Measurements from ENCODE around the gene SYP. TPM values are rescaled to one million over a fixed set of nuclear protein-coding genes. Genes with fewer than 3 reads are reported as not detected.

SYP gene
- total and polyA plus RNA-seq, 2 donors (not counting 1 experiment from before 2014, with no cell fraction given): 1.2 to 1.6 TPM

DNA sequence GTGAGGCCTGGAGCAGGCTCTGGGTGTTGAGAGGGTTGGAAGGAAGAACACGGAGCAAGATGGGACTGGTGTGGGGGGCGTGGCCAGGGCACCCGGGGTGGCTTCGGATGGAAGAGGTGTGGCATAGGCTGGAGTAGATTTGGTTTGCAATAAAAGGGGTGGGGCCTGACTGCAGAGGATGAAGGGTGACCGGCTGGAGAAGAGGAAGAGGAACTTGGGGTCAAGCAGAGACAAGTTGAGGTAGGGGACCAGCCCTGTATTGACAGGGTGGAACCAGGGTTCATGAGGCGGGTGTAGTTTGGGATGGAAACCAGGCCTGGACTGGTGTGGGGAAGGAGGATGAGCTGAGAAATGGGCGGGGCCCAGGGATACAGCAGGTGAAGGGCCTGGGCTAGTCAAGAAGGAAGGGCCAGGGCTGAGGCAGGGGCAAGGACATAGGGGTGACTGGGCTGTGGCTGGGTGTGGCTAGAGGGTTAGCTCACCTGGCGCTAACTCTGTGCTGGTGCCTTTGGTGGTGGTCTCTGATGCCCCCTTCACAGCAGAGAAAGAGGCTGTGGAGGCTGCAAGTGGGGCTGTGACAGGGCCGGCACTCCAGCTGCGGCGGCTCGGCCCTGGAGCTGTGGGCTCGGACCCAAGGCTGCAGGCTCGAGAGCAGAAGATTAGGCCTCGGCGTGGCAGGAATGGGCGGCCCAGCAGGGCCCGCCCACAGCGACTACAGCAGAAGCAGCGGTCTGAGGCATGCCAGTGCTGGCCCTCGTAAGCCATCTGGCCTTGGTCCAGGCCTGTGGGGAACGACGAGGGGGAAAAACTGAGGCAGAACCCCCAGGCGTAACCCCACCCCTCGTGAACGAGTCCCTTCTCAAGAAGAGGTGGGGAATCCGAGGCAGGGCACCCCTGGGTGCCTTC is 23.3 kb downstream of the SYP start:
- Mint-ChIP-seq H3K9me3 (ENCODE audit: insufficient read depth) (no peaks in the 10 kb centered on the region), H3K4me1 (peaks cover 33% of the 10 kb centered on the region), H3K4me3 (no peak overlapping the region), H3K27ac (peak overlapping the region; percentile 57), H3K27me3 (no peaks in the 10 kb centered on the region)
- peaks cover 0 to 29% of the 10 kb centered on the region in 2 experiments for H3K36me3 ChIP-seq (replicated peaks in 1 of 2; ENCODE audit: control extremely low read depth in 1 of 2, control insufficient read depth in 1 of 2, extremely low read depth in 1 of 2, insufficient read depth in 2 of 2, low read length in 1 of 2)
- peaks cover 9% of the 10 kb centered on the region for H4K20me1 ChIP-seq (ENCODE audit: control insufficient read depth, insufficient read depth, low read length, poor library complexity, severe bottlenecking)
- ATAC-seq (ENCODE audit: low read depth): no peak
- H3K27me3 ChIP-seq (replicated peaks in 1 of 4; ENCODE audit: control extremely low read depth in 1 of 4, control insufficient read depth in 3 of 4, insufficient read depth in 4 of 4, low read length in 3 of 4): no peaks in the 10 kb centered on the region
- H3K4me2 ChIP-seq (replicated peaks; ENCODE audit: low read depth, low read length, poor library complexity, severe bottlenecking): peak overlapping the region; percentile 21
- TF ChIP-seq EZH2 (IDR thresholded peaks at IDR 0.05; ENCODE audit: borderline replicate concordance, insufficient read depth, low read depth, low read length, poor library complexity, severe bottlenecking): no peak
- TF ChIP-seq, protein P1, sequence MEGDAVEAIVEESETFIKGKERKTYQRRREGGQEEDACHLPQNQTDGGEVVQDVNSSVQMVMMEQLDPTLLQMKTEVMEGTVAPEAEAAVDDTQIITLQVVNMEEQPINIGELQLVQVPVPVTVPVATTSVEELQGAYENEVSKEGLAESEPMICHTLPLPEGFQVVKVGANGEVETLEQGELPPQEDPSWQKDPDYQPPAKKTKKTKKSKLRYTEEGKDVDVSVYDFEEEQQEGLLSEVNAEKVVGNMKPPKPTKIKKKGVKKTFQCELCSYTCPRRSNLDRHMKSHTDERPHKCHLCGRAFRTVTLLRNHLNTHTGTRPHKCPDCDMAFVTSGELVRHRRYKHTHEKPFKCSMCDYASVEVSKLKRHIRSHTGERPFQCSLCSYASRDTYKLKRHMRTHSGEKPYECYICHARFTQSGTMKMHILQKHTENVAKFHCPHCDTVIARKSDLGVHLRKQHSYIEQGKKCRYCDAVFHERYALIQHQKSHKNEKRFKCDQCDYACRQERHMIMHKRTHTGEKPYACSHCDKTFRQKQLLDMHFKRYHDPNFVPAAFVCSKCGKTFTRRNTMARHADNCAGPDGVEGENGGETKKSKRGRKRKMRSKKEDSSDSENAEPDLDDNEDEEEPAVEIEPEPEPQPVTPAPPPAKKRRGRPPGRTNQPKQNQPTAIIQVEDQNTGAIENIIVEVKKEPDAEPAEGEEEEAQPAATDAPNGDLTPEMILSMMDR (IDR thresholded peaks at IDR 0.05): no peak
- 83% methylated on average over 12 of the region's 27 CpGs for WGBS (ENCODE audit: insufficient coverage)
- DNase-seq: no peak
- ChIA-PET POLR2A (no interaction called here), CTCF (interaction anchor here (1.3 to 1.5 kb wide), 2 partner anchors 10 to 57 kb away, joined by 3 to 7 read pairs; no protein-coding TSS in a partner anchor)
- no peak overlapping the region for H2AFZ ChIP-seq (ENCODE audit: insufficient read depth, low read depth, low read length, poor library complexity, severe bottlenecking)
- H3K9me3 ChIP-seq (ENCODE audit: control extremely low read depth in 1 of 3, control insufficient read depth in 2 of 3, insufficient read depth in 1 of 3, low read length in 2 of 3): no peaks in the 10 kb centered on the region
- no peak overlapping the region for H3K4me3 ChIP-seq (ENCODE audit: control extremely low read depth in 1 of 5, extremely low read depth in 1 of 5, insufficient read depth in 1 of 5, low read depth in 2 of 5, low read length in 4 of 5)
- peaks cover 6 to 20% of the 10 kb centered on the region in 2 donors for H3K4me1 ChIP-seq (ENCODE audit: control insufficient read depth in 2 of 2, insufficient read depth in 2 of 2, low read length in 2 of 2)
- H3K27ac ChIP-seq (ENCODE audit: low read length in 2 of 2): no peak overlapping the region
- no peak overlapping the region for H3K9ac ChIP-seq (ENCODE audit: low read length)
- intact Hi-C loops (cut with micrococcal nuclease): no loop called here
- H3K79me2 ChIP-seq (ENCODE audit: control insufficient read depth, insufficient read depth, low read length): peaks cover 9% of the 10 kb centered on the region

Measured in B cell (primary cell).